Prostate gland (tissue), 2 donors: ENCODE results near the gene INSL3. TPM values are rescaled to one million over a fixed set of nuclear protein-coding genes. Genes with fewer than 3 reads are reported as not detected.
"Not testable (repeated sequence)": the region's sequence is repeated elsewhere in the genome, so short reads cannot be mapped to it uniquely, and the experiment has no call there.

ENCODE experiments used
- DNase-seq: peaks from one replicate; pipeline ENCODE4 v3.0.0-alpha.2; 2019; ENCODE audit warnings: low spot score
- H3K27ac ChIP-seq, 2 donors: fragments of 200-600 bp; sonication (generic); 2 replicates each; pipeline ENCODE4 v1.5.1; 2017 to 2019
- H3K27me3 ChIP-seq: fragments of 200-600 bp; sonication (generic); replicated peaks from 2 replicates; pipeline ENCODE4 v1.5.1; 2019; ENCODE audit not compliant: insufficient read depth
- H3K36me3 ChIP-seq, 2 donors: fragments of 200-600 bp; sonication (generic); 1 replicate in 1 of 2; 2 replicates in 1 of 2; pipeline versions ENCODE4 v1.5.1 to v1.8.1; 2017 to 2019
- H3K4me1 ChIP-seq: fragments of 200-600 bp; sonication (generic); replicated peaks from 2 replicates; pipeline ENCODE4 v1.5.1; 2019
- H3K4me3 ChIP-seq, 2 donors: fragments of 200-600 bp; sonication (generic); 2 replicates each; pipeline ENCODE4 v1.5.1; 2017 to 2019
- H3K9me3 ChIP-seq: fragments of 200-600 bp; sonication (generic); 2 replicates; pipeline ENCODE4 v1.5.1; 2017
- CTCF ChIP-seq, 4 experiments: fragments of 200-600 bp in 2 of 4; fragments of 450-650 bp in 2 of 4; sonication (generic) in 2 of 4; IDR thresholded peaks; 1 replicate in 3 of 4; 2 replicates in 1 of 4; pipeline ENCODE4 v1.5.1; 2016 to 2019; ENCODE audit warnings: antibody characterized with exemption in 4 of 4, mild to moderate bottlenecking in 2 of 4, moderate library complexity in 2 of 4
- POLR2A ChIP-seq: fragments of 450-650 bp; IDR thresholded peaks from one replicate; pipeline ENCODE4 v1.6.1; 2016; ENCODE audit warnings: antibody characterized with exemption, mild to moderate bottlenecking
- POLR2AphosphoS5 ChIP-seq: sonication (generic); formaldehyde crosslinking; IDR thresholded peaks from one replicate; pipeline ENCODE4 v1.6.1; 2017; ENCODE audit warnings: antibody characterized with exemption
- WGBS: methylation state at CpG from one replicate; pipeline ENCODE4 v1.1.5; 2018; 5-methylcytosine and 5-hydroxymethylcytosine counted together
- intact Hi-C: fragments of 100-400 bp; cut with DNase I; formaldehyde crosslinking; loops from one replicate; pipeline ENCODE4 v1.14.2; 2022
- total RNA-seq, 2 donors: library from RNA; depleted of rRNA; stranded (reverse); fragments of >200 nt; gene quantifications; one replicate each; pipeline ENCODE4 v1.1.0, GENCODE V29; 2016

INSL3 gene
- total RNA-seq, 2 donors from 2014 or later, result 117 TPM; not detected in 1

- DNase-seq, result no peak
- Histone ChIP-seq H3K27ac (no peak overlapping the region), H3K36me3 (no peaks in the 10 kb centered on the region), H3K27me3 (no peaks in the 10 kb centered on the region), H3K4me1 (no peaks in the 10 kb centered on the region), H3K9me3 (no peaks in the 10 kb centered on the region), H3K4me3 (no peak overlapping the region)
- no peak for TF ChIP-seq POLR2AphosphoS5
- no peak for TF ChIP-seq POLR2A
- no peak for TF ChIP-seq CTCF (IDR thresholded peaks at IDR 0.05)
- WGBS, result 47% methylated on average over 14 of the region's 14 CpGs
- intact Hi-C loops, result no loop called here
Measured at GRCh38 chr19:17803264-17803896, 17.9 kb downstream of the INSL3 start.

GRCh38 chr19:17802137-17802858, 19.0 kb downstream of the INSL3 start:
- no peaks in the 10 kb centered on the region for H3K9me3 ChIP-seq
- WGBS, result 56% methylated on average over 12 of the region's 12 CpGs
- no peaks in the 10 kb centered on the region for H3K36me3 ChIP-seq
- H3K27ac ChIP-seq, result no peak overlapping the region
- no peaks in the 10 kb centered on the region for H3K4me1 ChIP-seq
- TF ChIP-seq CTCF (IDR thresholded peaks at IDR 0.05), result no peak
- no peak for TF ChIP-seq POLR2AphosphoS5
- TF ChIP-seq POLR2A, result no peak
- no peak overlapping the region for H3K4me3 ChIP-seq
- intact Hi-C loops, result no loop called here
- H3K27me3 ChIP-seq, result no peaks in the 10 kb centered on the region
- no peak for DNase-seq

GRCh38 chr19:17798599-17798998, 22.7 kb downstream of the INSL3 start:
- 91% methylated on average over 3 of the region's 3 CpGs for WGBS
- not testable (repeated sequence) for H3K27ac ChIP-seq

GRCh38 chr19:17797424-17798201, 23.7 kb downstream of the INSL3 start:
- peak; percentile 47 for DNase-seq
- no peaks in the 10 kb centered on the region for H3K9me3 ChIP-seq
- H3K27ac ChIP-seq, result peak overlapping the region in 1 of 2 donors; percentile 65
- H3K4me3 ChIP-seq, result no peak overlapping the region
- H3K27me3 ChIP-seq, result no peaks in the 10 kb centered on the region
- intact Hi-C loops, result no loop called here
- no peak for TF ChIP-seq CTCF (IDR thresholded peaks at IDR 0.05)
- TF ChIP-seq POLR2AphosphoS5, result peak; percentile 59
- TF ChIP-seq POLR2A, result no peak
- H3K36me3 ChIP-seq, result no peaks in the 10 kb centered on the region
- H3K4me1 ChIP-seq, result no peaks in the 10 kb centered on the region
- WGBS, result 51% methylated on average over 11 of the region's 11 CpGs

More at GRCh38 chr19:17798599-17798998, 22.7 kb downstream of the INSL3 start:
- H3K4me3 ChIP-seq, H3K4me1 ChIP-seq, H3K27me3 ChIP-seq, intact Hi-C loops, H3K9me3 ChIP-seq, H3K36me3 ChIP-seq, DNase-seq: not testable (repeated sequence)

GRCh38 chr19:17796838-17797423, 24.4 kb downstream of the INSL3 start:
- H3K27ac ChIP-seq, result peak overlapping the region in 1 of 2 donors; percentile 65
- no peak overlapping the region for H3K4me3 ChIP-seq
- no peaks in the 10 kb centered on the region for H3K36me3 ChIP-seq
- H3K9me3 ChIP-seq, result no peaks in the 10 kb centered on the region
- no peak for DNase-seq
- TF ChIP-seq POLR2AphosphoS5 (no peak), CTCF (IDR thresholded peaks at IDR 0.05) (no peak), POLR2A (no peak)
- 80% methylated on average over 1 of the region's 1 CpG for WGBS
- H3K4me1 ChIP-seq, result no peaks in the 10 kb centered on the region
- no peaks in the 10 kb centered on the region for H3K27me3 ChIP-seq
- intact Hi-C loops, result no loop called here
